Endothelial cell of umbilical vein (primary cell): ENCODE data around the gene NCOR1. TPM values are rescaled to one million over a fixed set of nuclear protein-coding genes. Genes with fewer than 3 reads are reported as not detected.

Experiments
- BruUV-seq: library from RNA; stranded (reverse); fragments of 400-500 nt; replicated peaks from 2 replicates; lab custom pipeline; 2021; lab: Mats Ljungman, UMichigan
- CTCF ChIA-PET: fragments of 300-600, 350-600 bp; sonication (Branson Sonifier 250); formaldehyde crosslinking; loops from one replicate; lab custom pipeline; 2021; ENCODE audit warnings: antibody characterized with exemption, inconsistent platforms; lab: Charles Lee
- POLR2A ChIA-PET: fragments of 300-600, 350-600 bp; sonication (Branson Sonifier 250); formaldehyde crosslinking; loops from one replicate; lab custom pipeline; 2021; ENCODE audit warnings: antibody characterized with exemption, inconsistent platforms; lab: Charles Lee
- DNase-seq: peaks from one replicate; pipeline ENCODE4 v3.0.0-alpha.2; 2011; ENCODE audit warnings: low read depth, low spot score
- FAIRE-seq: peaks from 2 replicates; lab custom pipeline; 2011; peaks lifted over from hg19 to GRCh38; lab: Jason Lieb, UNC
- H2AFZ ChIP-seq: 2 replicates; pipeline ENCODE4 v1.6.0; 2012; ENCODE audit warnings: low read depth, low read length, control low read depth, inconsistent platforms
- H3K27ac ChIP-seq: 2 replicates; pipeline ENCODE4 v1.5.1; 2011; ENCODE audit warnings: low read depth, mild to moderate bottlenecking, control low read depth, low read length, moderate library complexity; ENCODE audit not compliant: insufficient read depth
- H3K27me3 ChIP-seq, 2 experiments: 2 replicates each; pipeline versions ENCODE4 v1.6.0 to v1.6.1; 2011; ENCODE audit warnings: low read length in 2 of 2, mixed read lengths in 1 of 2; ENCODE audit not compliant: control insufficient read depth in 2 of 2, insufficient read depth in 2 of 2
- H3K36me3 ChIP-seq, 2 experiments: 2 replicates in 1 of 2; 3 replicates in 1 of 2; pipeline ENCODE4 v1.5.1; 2011; ENCODE audit warnings: low read length in 2 of 2, mild to moderate bottlenecking in 1 of 2, moderate library complexity in 1 of 2; ENCODE audit not compliant: control insufficient read depth in 2 of 2, insufficient read depth in 2 of 2; ENCODE audit errors: extremely low read depth in 1 of 2
- H3K4me1 ChIP-seq: 3 replicates; pipeline ENCODE4 v1.5.1; 2011; ENCODE audit warnings: mild to moderate bottlenecking, low read length; ENCODE audit not compliant: control insufficient read depth, insufficient read depth; ENCODE audit errors: extremely low read depth
- H3K4me2 ChIP-seq: 2 replicates; pipeline ENCODE4 v1.6.1; 2011; ENCODE audit warnings: low read length, control low read depth, mixed read lengths; ENCODE audit not compliant: insufficient read depth
- H3K4me3 ChIP-seq, 3 experiments: fragments of 200-600 bp in 1 of 3; sonication (generic), shearing (Covaris generic) in 1 of 3; replicated peaks in 1 of 3; 2 replicates each; pipeline ENCODE4 v1.5.1; 2011 to 2016; ENCODE audit warnings: control low read depth in 3 of 3, low read length in 3 of 3, mild to moderate bottlenecking in 2 of 3, inconsistent platforms in 1 of 3, low read depth in 1 of 3, moderate library complexity in 1 of 3; ENCODE audit not compliant: insufficient read depth in 1 of 3
- H3K79me2 ChIP-seq: 2 replicates; pipeline ENCODE4 v1.6.0; 2012; ENCODE audit warnings: low read length, inconsistent platforms; ENCODE audit not compliant: control insufficient read depth, insufficient read depth
- H3K9ac ChIP-seq: replicated peaks from 2 replicates; pipeline ENCODE3; 2011; ENCODE audit warnings: low read length, control low read depth; ENCODE audit not compliant: insufficient read depth; ENCODE audit errors: extremely low read depth
- H3K9me1 ChIP-seq: replicated peaks from 3 replicates; pipeline ENCODE4 v1.6.0; 2011; ENCODE audit warnings: mild to moderate bottlenecking, low read length; ENCODE audit not compliant: control insufficient read depth, insufficient read depth; ENCODE audit errors: extremely low read depth
- H3K9me3 ChIP-seq: replicated peaks from 2 replicates; pipeline ENCODE4 v1.5.1; 2012; ENCODE audit warnings: low read length, inconsistent platforms; ENCODE audit not compliant: control insufficient read depth, insufficient read depth
- H4K20me1 ChIP-seq: replicated peaks from 2 replicates; pipeline ENCODE3; 2011; ENCODE audit warnings: mild to moderate bottlenecking, low read length; ENCODE audit not compliant: control insufficient read depth, insufficient read depth; ENCODE audit errors: extremely low read depth
- EZH2 ChIP-seq: IDR thresholded peaks from 2 replicates; pipeline ENCODE4 v1.6.1; 2012; ENCODE audit warnings: borderline replicate concordance, low read depth, mild to moderate bottlenecking, moderate library complexity, low read length, inconsistent platforms; ENCODE audit not compliant: severe bottlenecking
- FOS ChIP-seq: IDR thresholded peaks from 2 replicates; pipeline ENCODE4 v1.6.1; 2011; ENCODE audit warnings: mild to moderate bottlenecking, low read length, moderate library complexity, borderline replicate concordance; ENCODE audit not compliant: insufficient read depth
- GATA2 ChIP-seq: IDR thresholded peaks from 2 replicates; pipeline ENCODE4 v1.7.0; 2011; ENCODE audit warnings: low read depth, mild to moderate bottlenecking, moderate library complexity, mixed read lengths, low read length; ENCODE audit not compliant: insufficient read length, insufficient read depth
- JUN ChIP-seq: IDR thresholded peaks from 2 replicates; pipeline ENCODE4 v1.6.1; 2011; ENCODE audit warnings: borderline replicate concordance, low read depth; ENCODE audit not compliant: insufficient read length, insufficient read depth
- MAX ChIP-seq: IDR thresholded peaks from 2 replicates; pipeline ENCODE4 v1.6.1; 2011; ENCODE audit not compliant: insufficient read depth, insufficient read length
- MYC ChIP-seq: IDR thresholded peaks from one replicate; pipeline ENCODE4 v1.6.1; 2011; ENCODE audit warnings: mild to moderate bottlenecking, low read depth, low read length
- POLR2A ChIP-seq: IDR thresholded peaks from 2 replicates; pipeline ENCODE4 v1.6.1; 2012; ENCODE audit warnings: low read depth, mild to moderate bottlenecking, control low read depth, low read length
- POLR2AphosphoS5 ChIP-seq: IDR thresholded peaks from 2 replicates; pipeline ENCODE4 v1.6.1; 2012; ENCODE audit warnings: low read depth, mild to moderate bottlenecking, control low read depth, low read length, moderate library complexity; ENCODE audit not compliant: insufficient read depth
- dilution Hi-C: fragments of 300-500 bp; cut with MboI; formaldehyde crosslinking; loops from one replicate; pipeline ENCODE4 v1.15.0; 2019; ENCODE audit warnings: low sequenced_read_pairs; ENCODE audit not compliant: extremely low pct_ligation_motif_present
- intact Hi-C: fragments of 100-400 bp; cut with micrococcal nuclease; formaldehyde crosslinking; loops from one replicate; pipeline ENCODE4 v1.10.0; 2022
- polyA plus RNA-seq, 4 experiments: library from polyadenylated mRNA; depleted of rRNA in 3 of 4; stranded (reverse) in 3 of 4; unstranded in 1 of 4; fragments of >200 nt; gene quantifications; 2 replicates each; pipeline versions ENCODE4 v1.2.1 to v1.2.3, GENCODE V29; 2011 to 2012; ENCODE audit warnings: missing spikeins in 1 of 4
- total RNA-seq: library from RNA; stranded (reverse); gene quantifications from 2 replicates; pipeline ENCODE4 v1.2.3, GENCODE V29; 2021
- TF ChIP-seq, protein P1 (sequence below), 2 donors: IDR thresholded peaks; 1 replicate in 1 of 2; 2 replicates in 1 of 2; pipeline ENCODE4 v1.5.1; 2011; ENCODE audit warnings: low read length in 2 of 2, mild to moderate bottlenecking in 2 of 2, moderate library complexity in 2 of 2, control low read depth in 1 of 2, inconsistent platforms in 1 of 2, low read depth in 1 of 2; ENCODE audit not compliant: insufficient read depth in 1 of 2; ENCODE audit errors: extremely low read depth in 1 of 2

The NCOR1 gene
- total and polyA plus RNA-seq, 2 donors (not counting 3 experiments of a cell fraction or from before 2014, with no cell fraction given), result 90.0 to 134 TPM

DNA sequence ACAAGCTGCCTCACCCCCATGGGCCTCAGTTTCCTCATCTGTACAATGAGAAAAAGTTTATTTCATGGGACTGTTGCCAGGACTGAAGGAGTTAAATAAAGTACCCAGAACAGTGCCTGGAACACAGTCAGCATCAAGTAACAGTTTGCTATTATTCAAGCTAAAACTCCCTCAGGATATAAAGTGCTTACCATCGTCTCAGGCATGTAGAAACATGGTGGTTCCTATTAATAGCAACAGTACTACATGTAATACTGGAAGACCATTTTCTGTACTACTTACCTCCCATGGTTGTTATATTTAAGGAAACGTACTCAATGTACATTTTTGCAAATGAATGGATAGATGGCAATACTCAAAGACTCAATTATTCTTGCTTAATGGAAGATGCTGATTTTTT lies 93.4 kb downstream of the NCOR1 start:
- no peak for FAIRE-seq
- Histone ChIP-seq H3K9me1 (no peaks in the 10 kb centered on the region), H2AFZ (no peak overlapping the region), H3K27ac (no peak overlapping the region), H3K4me2 (no peak overlapping the region), H3K9ac (no peak overlapping the region), H3K79me2 (no peaks in the 10 kb centered on the region), H3K36me3 (peaks cover 5 to 14% of the 10 kb centered on the region in 2 experiments), H4K20me1 (no peaks in the 10 kb centered on the region), H3K9me3 (no peaks in the 10 kb centered on the region), H3K4me3 (no peak overlapping the region), H3K27me3 (no peaks in the 10 kb centered on the region), H3K4me1 (no peaks in the 10 kb centered on the region)
- no peak for DNase-seq
- CTCF ChIA-PET, result interaction anchor here (1.2 kb wide), 1 partner anchor 19 kb away, joined by 3 read pairs; no protein-coding TSS in a partner anchor
- POLR2A ChIA-PET, result no interaction called here
- dilution Hi-C loops, result no loop called here
- intact Hi-C loops, result no loop called here
- TF ChIP-seq POLR2AphosphoS5, result no peak
- no peak for TF ChIP-seq POLR2A
- no peak for TF ChIP-seq EZH2
- TF ChIP-seq JUN, result no peak
- no peak for TF ChIP-seq MAX
- no peak for TF ChIP-seq GATA2
- TF ChIP-seq MYC, result no peak
- no peak for TF ChIP-seq FOS
- TF ChIP-seq, protein P1, sequence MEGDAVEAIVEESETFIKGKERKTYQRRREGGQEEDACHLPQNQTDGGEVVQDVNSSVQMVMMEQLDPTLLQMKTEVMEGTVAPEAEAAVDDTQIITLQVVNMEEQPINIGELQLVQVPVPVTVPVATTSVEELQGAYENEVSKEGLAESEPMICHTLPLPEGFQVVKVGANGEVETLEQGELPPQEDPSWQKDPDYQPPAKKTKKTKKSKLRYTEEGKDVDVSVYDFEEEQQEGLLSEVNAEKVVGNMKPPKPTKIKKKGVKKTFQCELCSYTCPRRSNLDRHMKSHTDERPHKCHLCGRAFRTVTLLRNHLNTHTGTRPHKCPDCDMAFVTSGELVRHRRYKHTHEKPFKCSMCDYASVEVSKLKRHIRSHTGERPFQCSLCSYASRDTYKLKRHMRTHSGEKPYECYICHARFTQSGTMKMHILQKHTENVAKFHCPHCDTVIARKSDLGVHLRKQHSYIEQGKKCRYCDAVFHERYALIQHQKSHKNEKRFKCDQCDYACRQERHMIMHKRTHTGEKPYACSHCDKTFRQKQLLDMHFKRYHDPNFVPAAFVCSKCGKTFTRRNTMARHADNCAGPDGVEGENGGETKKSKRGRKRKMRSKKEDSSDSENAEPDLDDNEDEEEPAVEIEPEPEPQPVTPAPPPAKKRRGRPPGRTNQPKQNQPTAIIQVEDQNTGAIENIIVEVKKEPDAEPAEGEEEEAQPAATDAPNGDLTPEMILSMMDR (IDR thresholded peaks at IDR 0.05; ENCODE audit: extremely low read depth in 1 of 2, insufficient read depth in 1 of 2, low read depth in 1 of 2, low read length in 2 of 2), result no peak
- BruUV-seq, result no TSS peak
